Measurements from ENCODE around the gene PSME4.
"Not testable (repeated sequence)": the region's sequence is repeated elsewhere in the genome, so short reads cannot be mapped to it uniquely, and the experiment has no call there.

The PSME4 gene

DNA sequence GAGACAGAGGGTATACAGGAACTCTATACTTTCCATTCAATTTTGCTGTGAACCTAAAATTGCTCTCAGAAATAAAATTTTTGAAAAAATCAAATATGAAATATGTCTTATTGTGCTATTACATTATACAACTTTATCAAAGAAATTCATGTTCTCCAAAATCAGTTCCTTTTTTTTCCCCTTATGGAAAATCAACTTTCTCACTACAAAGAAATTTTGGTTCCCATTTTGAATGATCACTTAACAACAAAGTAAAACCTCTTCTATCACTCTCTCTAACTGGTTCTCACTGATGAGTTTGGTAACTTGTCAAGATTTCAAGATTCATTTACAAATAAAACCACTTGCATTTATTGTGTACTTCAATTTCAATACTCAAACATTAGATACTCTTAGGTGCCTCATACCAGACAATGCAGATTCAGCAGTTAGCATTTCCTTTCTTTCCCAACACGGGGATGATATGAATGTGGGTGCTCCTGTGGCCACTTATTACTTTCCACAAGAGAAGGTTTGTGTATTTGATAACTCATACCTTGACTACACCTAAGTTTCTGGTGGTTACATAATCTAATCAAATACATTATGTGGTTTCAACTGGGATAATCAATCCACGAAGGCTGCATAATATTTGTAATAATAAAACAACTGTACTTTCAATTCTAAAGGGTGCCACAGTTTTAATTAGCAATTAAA lies 6.4 kb downstream of the PSME4 start:
- DNase-seq (ENCODE audit: extremely low spot score, insufficient read length, low read depth) (no peak), FAIRE-seq (peak; percentile 12)

DNA sequence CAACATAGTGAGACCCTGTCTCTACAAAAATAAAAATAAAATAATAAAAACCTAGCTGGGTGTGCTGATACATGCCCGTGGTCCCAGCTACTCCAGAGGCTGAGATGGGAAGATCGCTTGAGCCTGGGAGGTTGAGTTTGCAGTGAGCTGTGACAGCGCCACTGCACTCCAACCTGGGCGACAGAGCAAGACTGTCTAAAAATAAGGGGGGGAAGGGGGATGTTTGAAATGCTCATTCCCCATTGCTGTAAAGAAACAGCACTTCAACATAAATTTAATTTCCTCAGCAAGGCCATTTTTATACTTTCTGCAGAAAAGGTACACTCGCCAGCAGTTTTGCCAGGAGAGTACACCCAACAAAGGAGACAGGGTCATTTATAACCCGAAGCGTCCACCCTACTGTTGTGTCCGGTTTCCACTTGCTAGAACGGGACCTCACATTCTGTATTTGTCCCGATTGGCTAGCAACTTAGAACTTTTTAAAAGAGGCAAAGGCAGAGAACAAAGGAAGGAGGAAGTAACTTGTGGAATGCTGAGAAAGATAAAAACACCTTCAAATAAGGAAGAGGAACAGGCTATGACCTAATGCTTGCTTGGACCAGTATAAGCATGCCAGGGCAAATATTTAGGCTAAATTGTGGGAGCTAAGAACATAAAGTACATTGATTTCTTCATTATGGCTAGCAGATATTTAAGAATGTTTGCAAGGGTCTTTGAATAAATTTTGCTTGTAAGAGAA lies 9.1 kb downstream of the PSME4 start:
- DNase-seq (ENCODE audit: extremely low spot score, insufficient read length, low read depth); FAIRE-seq: not testable (repeated sequence)

DNA sequence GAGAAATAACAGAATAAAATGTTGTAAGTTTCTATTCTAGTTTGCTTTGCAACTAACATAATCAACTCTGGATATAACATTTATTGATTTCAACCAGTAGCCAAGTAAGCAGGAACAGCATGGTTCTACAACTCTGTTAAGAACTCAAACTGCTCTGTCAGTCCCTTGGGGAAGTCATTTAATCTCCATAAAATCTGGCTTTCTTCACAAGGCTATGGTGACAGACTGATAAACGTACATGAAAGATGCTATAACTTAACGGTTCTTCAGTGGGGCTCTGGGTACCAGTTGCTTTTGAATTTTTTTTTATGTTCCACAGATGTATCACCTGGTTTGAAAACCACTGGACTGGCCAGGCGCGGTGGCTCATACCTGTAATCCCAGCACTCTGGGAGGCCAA lies 10.3 kb downstream of the PSME4 start:
- FAIRE-seq (no peak), DNase-seq (ENCODE audit: extremely low spot score, insufficient read length, low read depth) (no peak)

DNA sequence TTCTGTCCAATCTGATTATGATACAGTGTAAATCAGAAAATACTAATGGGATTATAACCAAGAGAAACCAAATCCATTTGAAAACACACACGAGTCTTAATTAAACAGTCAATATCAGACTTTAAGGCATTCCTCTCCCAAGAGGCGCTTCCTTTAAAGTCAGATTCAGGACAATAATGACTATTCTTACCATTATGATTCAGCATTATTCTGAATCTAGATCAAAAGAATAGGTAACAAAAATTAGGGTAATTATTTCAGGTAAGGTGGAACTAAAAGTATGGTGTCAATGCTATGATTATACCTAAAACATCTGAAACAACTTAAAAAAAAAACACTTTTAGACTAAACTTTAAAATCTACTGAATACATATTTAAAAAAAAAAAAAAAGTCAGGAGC lies 12.3 kb downstream of the PSME4 start:
- DNase-seq (ENCODE audit: extremely low spot score, insufficient read length, low read depth) (no peak), FAIRE-seq (no peak)

DNA sequence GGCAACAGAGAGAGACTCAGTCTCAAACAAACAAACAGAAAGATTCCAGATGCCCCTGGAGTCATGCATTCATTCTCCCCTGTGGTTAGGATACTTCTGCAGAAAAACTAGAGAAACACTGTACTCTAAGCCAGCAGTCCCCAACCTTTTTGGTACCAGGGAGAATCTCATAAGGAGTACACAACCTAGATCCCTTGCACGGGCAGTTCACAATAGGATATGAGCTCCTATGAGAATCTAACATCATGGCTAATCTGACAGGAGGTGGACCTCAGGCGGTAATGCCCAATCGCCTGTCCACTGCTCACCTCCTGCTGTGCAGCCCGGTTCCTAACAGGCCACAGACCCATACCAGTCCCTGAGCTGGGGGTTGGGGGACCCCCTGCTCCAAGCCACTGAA lies 18.3 kb downstream of the PSME4 start:
- DNase-seq (ENCODE audit: extremely low spot score, insufficient read length, low read depth) (no peak), FAIRE-seq (no peak)

DNA sequence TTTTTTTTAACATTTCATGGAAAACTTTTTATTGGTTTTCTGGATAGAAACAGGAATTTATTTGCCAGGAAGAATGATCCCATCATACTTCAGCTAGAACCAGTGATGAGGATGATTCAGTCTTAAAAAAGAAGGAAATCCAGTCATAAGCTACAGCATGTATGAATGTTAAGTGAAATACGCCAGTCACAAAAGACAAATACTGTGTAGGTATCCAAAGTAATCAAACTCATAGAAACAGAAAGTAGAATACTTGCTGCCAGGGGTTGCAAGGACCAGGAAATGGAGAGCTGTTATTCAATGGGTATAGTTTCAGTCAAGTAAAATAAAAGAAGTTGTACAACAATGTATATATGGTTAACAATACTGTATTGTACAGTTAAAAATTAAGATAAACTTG lies 21.3 kb downstream of the PSME4 start:
- FAIRE-seq (peak; percentile 64), DNase-seq (ENCODE audit: extremely low spot score, insufficient read length, low read depth) (no peak)

DNA sequence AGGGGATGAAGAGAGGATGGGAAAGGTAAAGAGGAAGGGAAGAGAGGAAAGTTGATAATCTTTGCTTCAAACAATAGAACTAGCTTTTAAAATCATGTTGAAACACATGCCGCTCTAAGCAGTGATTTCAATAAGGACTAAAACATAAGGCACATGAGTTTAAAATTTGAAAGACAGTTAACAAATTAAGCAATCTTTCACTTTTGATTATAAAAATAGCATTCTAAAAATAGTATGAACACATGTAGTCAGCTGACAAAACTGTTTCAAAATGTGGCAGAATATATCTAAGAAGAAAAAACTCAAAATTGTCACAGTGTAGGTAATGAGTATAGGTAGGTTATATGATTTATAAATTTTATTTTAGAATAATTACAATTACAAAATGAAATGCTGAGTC lies 25.3 kb downstream of the PSME4 start:
- DNase-seq (ENCODE audit: extremely low spot score, insufficient read length, low read depth), result no peak
- FAIRE-seq, result peak; percentile 69

DNA sequence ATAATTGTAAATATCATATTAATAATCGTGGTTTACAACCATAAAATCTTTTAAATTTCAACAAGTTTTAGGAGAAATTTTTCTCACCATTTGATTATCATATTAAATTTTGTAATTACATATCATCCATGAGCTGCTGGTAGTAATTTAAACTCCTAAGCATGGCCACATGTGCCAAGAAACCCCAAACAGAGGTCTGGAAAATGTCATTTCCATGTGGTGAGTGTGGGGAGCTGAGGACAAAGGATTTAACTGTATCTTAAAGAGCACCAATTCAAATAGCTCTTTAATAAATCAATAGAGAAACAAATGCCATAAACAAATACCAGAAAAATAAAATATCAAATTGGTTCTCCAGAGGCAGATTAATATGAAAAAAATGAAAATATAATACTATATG lies 26.3 kb downstream of the PSME4 start:
- no peak for FAIRE-seq
- DNase-seq (ENCODE audit: extremely low spot score, insufficient read length, low read depth), result no peak

DNA sequence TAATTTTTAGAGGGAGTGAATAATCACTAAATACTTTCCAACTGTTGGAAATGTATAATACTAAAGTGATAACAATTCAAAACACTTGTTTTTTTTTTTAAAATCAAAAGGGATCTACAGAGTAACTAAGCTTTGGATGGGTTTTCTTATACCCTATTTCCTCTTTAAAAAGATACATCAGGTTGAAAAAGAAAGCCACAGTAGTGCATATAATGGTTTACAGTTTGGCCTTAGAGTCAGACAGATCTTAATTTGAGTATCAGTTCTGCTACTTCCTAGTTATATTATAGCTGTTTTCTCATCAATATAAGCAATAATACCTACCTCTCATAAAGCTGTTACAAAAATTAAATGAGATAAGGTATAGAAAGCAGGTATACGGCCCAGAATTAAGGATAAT lies 28.5 kb downstream of the PSME4 start:
- no peak for DNase-seq (ENCODE audit: extremely low spot score, insufficient read length, low read depth)
- peak; percentile 24 for FAIRE-seq

DNA sequence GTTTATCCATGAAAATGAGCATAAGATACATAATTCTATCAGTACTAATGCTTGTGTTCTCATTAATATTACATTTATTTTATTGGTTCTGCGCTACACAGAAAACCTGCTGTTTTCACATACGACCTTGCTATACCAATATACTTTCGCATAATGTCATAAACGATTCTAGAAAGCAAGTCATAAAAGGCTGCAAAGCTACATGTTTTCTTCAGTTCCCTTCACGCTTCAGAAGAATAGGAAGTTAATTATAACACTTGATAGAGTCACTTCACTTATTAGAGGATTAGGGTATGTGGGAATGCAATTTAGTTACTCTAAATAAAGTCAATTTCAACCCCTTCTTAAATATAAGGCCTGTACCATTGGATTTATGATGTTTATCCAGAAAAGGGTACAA lies 29.0 kb downstream of the PSME4 start:
- DNase-seq (ENCODE audit: extremely low spot score, insufficient read length, low read depth) (no peak), FAIRE-seq (no peak)

DNA sequence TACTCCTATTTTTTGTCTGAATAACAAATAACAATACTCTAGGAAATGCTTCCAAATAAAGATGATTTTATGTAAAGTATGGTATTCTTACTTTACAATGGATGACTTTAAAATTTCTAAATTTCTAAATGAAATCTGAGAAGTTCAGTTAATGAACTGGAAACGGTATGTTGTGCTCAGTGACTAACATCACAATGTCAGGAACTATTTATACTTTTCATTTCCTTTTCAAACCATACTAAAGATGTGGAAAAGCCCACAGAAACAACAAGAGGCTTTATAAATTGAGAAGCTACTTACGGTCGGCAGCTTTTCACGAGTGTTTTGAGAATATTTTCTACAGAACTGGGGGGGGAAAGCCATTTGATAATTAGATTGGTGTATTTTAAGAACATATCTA lies 31.1 kb downstream of the PSME4 start:
- FAIRE-seq (no peak), DNase-seq (ENCODE audit: extremely low spot score, insufficient read length, low read depth) (no peak)

DNA sequence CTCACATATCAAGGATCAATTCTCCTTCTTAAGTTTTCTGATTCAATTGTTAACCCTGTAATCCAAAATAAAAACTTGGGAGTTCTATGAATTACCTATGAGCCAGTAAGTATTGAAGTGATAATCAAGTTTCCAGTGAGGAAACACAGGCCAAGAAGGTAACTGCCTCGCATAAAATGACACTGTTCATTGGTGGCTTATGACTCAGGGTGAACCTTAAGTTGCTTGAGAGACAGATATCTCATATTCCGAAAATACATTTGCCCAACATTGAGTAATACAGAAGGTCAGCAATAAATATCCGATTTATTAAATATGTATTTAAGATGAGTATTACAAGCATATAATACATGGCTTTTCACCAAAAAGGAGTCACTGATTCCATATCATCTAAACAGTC lies 31.9 kb downstream of the PSME4 start:
- no peak for DNase-seq (ENCODE audit: extremely low spot score, insufficient read length, low read depth)
- FAIRE-seq, result peak; percentile 36

DNA sequence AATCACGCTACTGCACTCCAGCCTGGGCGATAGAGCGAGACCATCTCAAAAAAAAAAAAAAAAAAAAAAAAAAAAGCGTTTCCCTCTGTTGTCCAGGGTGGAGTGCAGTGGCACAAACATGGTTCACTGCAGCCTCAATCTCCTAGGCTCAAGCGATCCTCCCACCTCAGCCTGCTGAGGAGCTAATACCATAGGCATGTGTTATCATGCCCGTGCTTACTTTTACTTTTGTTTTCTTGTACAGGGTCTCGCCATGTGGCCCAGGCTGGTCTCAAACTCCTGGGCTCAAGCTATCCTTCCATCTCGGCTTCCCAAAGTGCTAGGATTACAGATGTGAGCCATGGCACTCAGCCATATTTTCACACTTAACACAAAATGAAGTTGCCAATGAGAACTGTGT lies 37.5 kb downstream of the PSME4 start:
- FAIRE-seq (no peak), DNase-seq (ENCODE audit: extremely low spot score, insufficient read length, low read depth) (no peak)

DNA sequence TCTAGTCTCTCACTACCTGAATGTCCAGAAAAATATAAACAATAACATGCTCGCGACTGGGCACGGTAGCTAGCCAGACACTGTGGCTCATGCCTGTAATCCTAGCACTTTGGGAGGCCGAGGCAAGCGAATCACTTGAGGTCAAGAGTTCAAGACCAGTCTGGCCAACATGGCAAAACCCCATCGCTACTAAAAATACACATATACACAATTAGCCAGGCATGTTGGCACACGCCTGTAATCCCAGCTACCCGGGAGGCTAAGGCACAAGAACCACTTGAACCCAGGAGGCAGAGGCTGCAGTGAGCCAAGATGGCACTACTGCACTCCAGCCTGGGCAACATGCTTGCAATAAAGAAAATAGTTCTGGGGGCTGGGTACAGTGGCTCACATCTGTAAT lies 44.5 kb downstream of the PSME4 start:
- not testable (repeated sequence) for FAIRE-seq; DNase-seq (ENCODE audit: extremely low spot score, insufficient read length, low read depth)

DNA sequence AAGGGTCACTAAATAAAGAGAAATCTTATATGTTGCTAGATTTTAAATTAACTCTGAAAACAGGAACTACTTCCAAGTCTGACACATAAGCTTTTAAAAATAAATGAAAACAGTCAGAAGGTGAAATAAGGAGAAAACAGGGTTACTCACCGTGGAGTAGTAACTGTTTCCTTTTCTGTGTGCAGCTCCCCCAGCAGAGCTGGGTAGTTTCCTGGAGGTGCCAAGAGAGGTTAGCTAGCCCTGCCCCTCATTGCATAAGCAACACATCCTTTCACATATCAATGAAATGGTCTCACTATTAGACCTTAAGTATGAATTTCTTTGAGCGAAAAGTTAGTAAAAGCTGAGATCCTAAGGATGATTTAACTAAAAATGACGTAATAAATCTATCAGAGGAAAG lies 57.1 kb downstream of the PSME4 start:
- peak; percentile 12 for DNase-seq (ENCODE audit: extremely low spot score, insufficient read length, low read depth)
- FAIRE-seq, result peak; percentile 56

DNA sequence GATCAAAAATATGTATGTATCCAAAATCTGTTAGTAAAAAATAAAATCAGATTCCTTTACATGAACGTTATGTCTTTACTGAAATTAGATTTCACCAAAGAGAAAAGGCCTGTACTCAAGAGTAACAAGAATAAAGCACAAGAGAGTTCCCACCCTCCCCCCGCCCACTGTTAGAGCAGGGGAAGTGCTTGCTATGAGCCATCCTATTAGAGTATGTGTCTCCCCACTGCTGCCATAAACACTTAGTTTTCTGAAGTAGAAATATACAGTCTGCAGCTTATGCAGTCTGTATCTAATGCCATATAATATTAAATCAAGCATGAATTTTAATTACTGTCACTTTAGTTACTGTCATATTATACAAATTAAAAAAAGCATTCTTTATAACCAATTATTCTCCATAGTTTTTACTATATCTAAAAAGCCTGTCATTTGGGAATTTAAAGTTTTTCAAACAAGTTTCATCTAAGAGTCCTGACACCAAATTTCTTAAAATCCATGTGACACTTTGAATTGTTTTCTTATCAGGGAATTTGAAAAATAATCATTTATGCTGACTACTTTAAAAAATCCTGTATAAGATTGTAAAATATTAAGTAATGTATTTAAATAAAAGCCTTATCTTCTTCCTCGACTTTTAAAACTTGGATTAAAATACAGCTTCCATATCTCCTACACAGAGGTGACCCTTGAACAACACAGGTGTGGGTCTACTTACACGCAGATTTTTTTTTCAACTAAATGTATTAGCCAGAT lies 59.2 kb downstream of the PSME4 start:
- FAIRE-seq (no peak), DNase-seq (ENCODE audit: extremely low spot score, insufficient read length, low read depth) (no peak)

DNA sequence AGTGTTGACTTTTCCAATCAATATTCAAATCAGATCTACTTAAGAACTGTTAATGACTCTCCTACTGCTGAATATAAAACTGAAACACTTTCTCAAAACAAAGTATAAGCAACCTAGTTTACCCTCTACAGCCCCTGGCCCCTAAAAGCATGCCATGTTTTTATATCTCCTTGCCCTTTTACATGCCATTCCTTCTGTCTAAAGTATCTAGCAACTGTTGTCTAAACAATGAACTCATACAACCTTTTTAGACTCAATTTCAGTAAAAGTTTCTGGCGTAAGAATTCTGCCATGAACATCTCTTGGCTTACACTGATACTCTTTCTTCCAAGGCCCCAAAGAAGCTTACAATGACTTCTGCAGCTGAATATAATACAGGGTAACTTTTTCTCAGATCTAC lies 63.2 kb downstream of the PSME4 start:
- FAIRE-seq, result no peak
- no peak for DNase-seq (ENCODE audit: extremely low spot score, insufficient read length, low read depth)

DNA sequence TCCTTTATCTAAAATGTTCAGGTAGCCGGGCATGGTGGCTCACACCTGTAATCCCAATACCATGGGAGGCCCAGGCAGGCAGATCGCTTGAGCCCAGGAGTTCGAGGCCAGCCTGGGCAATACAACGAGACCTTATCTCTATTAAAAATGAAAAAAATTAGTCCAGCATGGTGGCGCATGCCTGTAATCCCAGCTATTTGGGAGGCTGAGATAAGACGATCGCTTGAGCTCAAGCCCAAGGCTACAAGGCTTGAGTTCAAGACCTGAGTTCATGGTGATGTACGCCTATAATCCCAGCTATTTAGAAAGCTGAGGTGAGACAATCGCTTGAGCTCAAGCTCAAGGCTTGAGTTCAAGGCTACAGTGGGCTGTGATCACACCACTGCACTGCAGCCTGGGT lies 65.4 kb downstream of the PSME4 start:
- no peak for DNase-seq (ENCODE audit: extremely low spot score, insufficient read length, low read depth)
- FAIRE-seq, result no peak

DNA sequence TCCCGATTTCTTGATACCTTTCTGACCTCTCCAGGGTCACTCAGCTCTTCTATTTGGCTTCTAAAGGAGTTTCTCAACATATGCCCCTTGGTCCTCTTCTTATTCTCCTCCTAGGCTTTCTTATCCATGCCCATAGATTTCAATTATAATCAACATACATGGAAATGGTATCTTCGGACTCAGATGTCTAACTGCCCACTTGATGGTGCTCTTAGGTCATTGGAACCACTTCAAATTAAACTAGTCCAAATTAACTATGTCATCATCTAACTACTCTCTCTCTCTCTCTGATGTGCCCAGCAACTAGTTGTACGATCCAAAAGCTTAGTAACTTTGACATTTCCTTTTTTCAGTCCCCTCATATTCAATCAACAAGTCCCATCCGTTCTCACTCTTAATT lies 67.8 kb downstream of the PSME4 start:
- no peak for FAIRE-seq
- DNase-seq (ENCODE audit: extremely low spot score, insufficient read length, low read depth), result no peak

DNA sequence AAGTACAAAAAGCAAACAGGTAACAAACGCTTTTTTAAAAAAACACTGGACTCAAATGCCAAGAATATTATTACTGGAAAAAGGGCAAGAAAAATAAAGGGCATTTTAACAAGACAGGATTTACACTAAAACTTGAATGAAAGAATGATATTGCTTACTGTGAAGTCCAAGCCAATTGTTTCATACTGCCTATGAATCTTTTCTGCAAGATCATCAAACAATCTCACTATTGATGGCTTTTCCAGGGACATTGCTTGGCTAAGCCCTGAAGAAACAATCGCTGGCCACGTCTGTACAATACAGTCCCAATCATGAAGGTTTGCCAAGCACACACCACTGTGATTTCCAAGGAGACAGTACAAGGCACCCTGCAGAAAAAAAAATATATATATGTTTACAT lies 69.6 kb downstream of the PSME4 start:
- DNase-seq (ENCODE audit: extremely low spot score, insufficient read length, low read depth) (no peak), FAIRE-seq (no peak)

DNA sequence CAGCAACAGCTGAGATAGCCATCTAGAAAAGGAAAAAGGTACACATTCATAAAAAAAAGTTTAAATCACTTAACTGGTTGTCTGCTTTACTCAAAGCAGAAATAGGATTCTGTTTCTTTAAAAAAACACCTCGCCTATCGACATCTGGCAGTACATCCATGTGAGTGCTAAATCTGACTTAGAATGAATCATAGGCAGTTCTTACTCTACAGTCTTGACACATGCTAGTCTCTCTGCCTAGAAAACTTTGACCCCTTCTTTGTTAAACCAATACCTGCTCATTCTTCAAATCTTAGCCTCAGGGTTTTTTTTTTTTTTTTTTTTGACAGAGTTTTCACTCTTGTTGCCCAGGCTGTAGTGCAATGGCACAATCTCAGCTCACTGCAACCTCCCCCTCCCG lies 73.9 kb downstream of the PSME4 start:
- no peak for FAIRE-seq

More for the DNA sequence above, 73.9 kb downstream of the PSME4 start:
- DNase-seq (ENCODE audit: extremely low spot score, insufficient read length, low read depth), result no peak
